HCT116 (cell line): ENCODE data around the gene CELF1. TPM values are rescaled to one million over a fixed set of nuclear protein-coding genes. Genes with fewer than 3 reads are reported as not detected.

Experiments used
- ATAC-seq: fragments of 200-7000 bp; cut with Tn5 transposase; 2 replicates; pipeline ENCODE4 v1.9.1; 2020; ENCODE audit warnings: mild to moderate bottlenecking, moderate library complexity
- BruUV-seq: library from RNA; stranded (reverse); fragments of 400-500 nt; replicated peaks from 2 replicates; lab custom pipeline; 2021; lab: Mats Ljungman, UMichigan
- CTCF ChIA-PET: fragments of 300-600 bp; sonication (Branson Sonifier 250); formaldehyde crosslinking; loops from one replicate; lab custom pipeline; 2021; ENCODE audit warnings: antibody characterized with exemption; lab: Charles Lee
- POLR2A ChIA-PET: fragments of 300-600, 350-600 bp; sonication (Branson Sonifier 250); formaldehyde crosslinking; loops from one replicate; lab custom pipeline; 2021; ENCODE audit warnings: antibody characterized with exemption; lab: Charles Lee
- RAD21 ChIA-PET, 2 experiments: fragments of 300-600 bp; sonication (Branson Sonifier 250); formaldehyde crosslinking; loops; one replicate each; lab custom pipeline; 2023; ENCODE audit warnings: low total read pairs in 2 of 2; ENCODE audit not compliant: uncharacterized antibody in 2 of 2, unreplicated experiment in 2 of 2, low non-redundant PET in 1 of 2; lab: Charles Lee
- DNase-seq: peaks from one replicate; pipeline ENCODE4 v3.0.0-alpha.2; 2010; ENCODE audit warnings: low read depth, low spot score
- H2AFZ ChIP-seq: fragments of 200-600 bp; shearing (Covaris generic), sonication (generic); 2 replicates; pipeline ENCODE4 v1.6.1; 2017; ENCODE audit warnings: low read depth, mixed run types, mixed read lengths, antibody characterized with exemption, low read length; ENCODE audit not compliant: poor library complexity, severe bottlenecking
- H3K27ac ChIP-seq: 2 replicates; pipeline ENCODE4 v1.5.1; 2012; ENCODE audit warnings: low read depth, low read length
- H3K27me3 ChIP-seq: fragments of 200-600 bp; sonication (generic); 2 replicates; pipeline ENCODE4 v1.6.1; 2016; ENCODE audit warnings: mixed run types, low read length, mixed read lengths; ENCODE audit not compliant: insufficient read depth
- H3K36me3 ChIP-seq, 2 experiments: fragments of 200-500 bp in 1 of 2; fragments of 200-600 bp in 1 of 2; sonication (Bioruptor generic) in 1 of 2; sonication (generic) in 1 of 2; 2 replicates each; pipeline versions ENCODE4 v1.5.1 to v1.6.1; 2014 to 2016; ENCODE audit warnings: low read length in 2 of 2, inconsistent platforms in 1 of 2, mixed read lengths in 1 of 2, mixed run types in 1 of 2; ENCODE audit not compliant: insufficient read depth in 2 of 2, control insufficient read depth in 1 of 2
- H3K4me1 ChIP-seq, 2 experiments: fragments of 200-600 bp in 1 of 2; sonication (generic) in 1 of 2; 2 replicates each; pipeline versions ENCODE4 v1.5.1 to v1.6.1; 2012 to 2017; ENCODE audit warnings: low read length in 2 of 2, inconsistent platforms in 1 of 2, mild to moderate bottlenecking in 1 of 2, mixed read lengths in 1 of 2, mixed run types in 1 of 2, moderate library complexity in 1 of 2; ENCODE audit not compliant: insufficient read depth in 2 of 2, control insufficient read depth in 1 of 2
- H3K4me2 ChIP-seq: fragments of 200-600 bp; sonication (generic); 2 replicates; pipeline ENCODE4 v1.6.1; 2017; ENCODE audit warnings: mixed run types, low read length, mixed read lengths
- H3K4me3 ChIP-seq, 2 experiments: fragments of 200-600 bp in 1 of 2; sonication (generic) in 1 of 2; replicated peaks in 1 of 2; 2 replicates each; pipeline ENCODE4 v1.5.1; 2011 to 2016; ENCODE audit warnings: low read length in 2 of 2, control low read depth in 1 of 2, low read depth in 1 of 2, mild to moderate bottlenecking in 1 of 2, mixed read lengths in 1 of 2, mixed run types in 1 of 2
- H3K79me2 ChIP-seq: fragments of 200-600 bp; sonication (generic); 2 replicates; pipeline ENCODE4 v1.6.1; 2017; ENCODE audit warnings: mild to moderate bottlenecking, mixed run types, low read length, moderate library complexity, mixed read lengths; ENCODE audit not compliant: insufficient read depth
- H3K9ac ChIP-seq: fragments of 200-600 bp; sonication (generic); 2 replicates; pipeline ENCODE4 v1.6.1; 2016; ENCODE audit warnings: low read length, mixed read lengths
- H3K9me2 ChIP-seq: fragments of 200-600 bp; sonication (generic), shearing (Covaris generic); 2 replicates; pipeline ENCODE4 v1.6.1; 2017; ENCODE audit warnings: mixed run types, mild to moderate bottlenecking, moderate library complexity; ENCODE audit not compliant: insufficient read depth
- H3K9me3 ChIP-seq, 2 experiments: fragments of 200-500 bp in 1 of 2; fragments of 200-600 bp in 1 of 2; sonication (Bioruptor generic) in 1 of 2; sonication (generic) in 1 of 2; 2 replicates each; pipeline ENCODE4 v1.6.1; 2014 to 2017; ENCODE audit warnings: low read length in 2 of 2, mixed read lengths in 2 of 2, inconsistent platforms in 1 of 2, low read depth in 1 of 2, mild to moderate bottlenecking in 1 of 2, mixed run types in 1 of 2, moderate library complexity in 1 of 2; ENCODE audit not compliant: control insufficient read depth in 1 of 2, insufficient read depth in 1 of 2
- H4K20me1 ChIP-seq: fragments of 200-600 bp; sonication (generic), shearing (Covaris generic); 2 replicates; pipeline ENCODE4 v1.6.1; 2017; ENCODE audit warnings: mixed run types, mild to moderate bottlenecking, moderate library complexity; ENCODE audit not compliant: insufficient read depth
- ATF3 ChIP-seq: IDR thresholded peaks from 2 replicates; pipeline ENCODE4 v1.6.1; 2012
- CBX3 ChIP-seq: IDR thresholded peaks from 2 replicates; pipeline ENCODE4 v1.6.1; 2012; ENCODE audit warnings: low read depth
- EGR1 ChIP-seq: IDR thresholded peaks from 2 replicates; pipeline ENCODE4 v1.6.1; 2012; ENCODE audit warnings: low read depth
- ELF1 ChIP-seq: IDR thresholded peaks from 2 replicates; pipeline ENCODE4 v1.6.1; 2012; ENCODE audit warnings: low read depth, borderline replicate concordance
- EZH2 ChIP-seq: fragments of 200-600 bp; sonication (generic); IDR thresholded peaks from 2 replicates; pipeline ENCODE4 v1.6.1; 2017; ENCODE audit warnings: antibody characterized with exemption, mixed run types
- EZH2phosphoT487 ChIP-seq: fragments of 200-600 bp; IDR thresholded peaks from 2 replicates; pipeline ENCODE4 v1.6.1; 2018; ENCODE audit warnings: antibody characterized with exemption, borderline replicate concordance
- FOSL1 ChIP-seq: IDR thresholded peaks from 2 replicates; pipeline ENCODE4 v1.6.1; 2012; ENCODE audit warnings: low read depth
- JUND ChIP-seq: IDR thresholded peaks from 2 replicates; pipeline ENCODE4 v1.6.1; 2012
- MAX ChIP-seq: IDR thresholded peaks from 2 replicates; pipeline ENCODE4 v1.6.1; 2012
- POLR2A ChIP-seq: IDR thresholded peaks from 2 replicates; pipeline ENCODE4 v1.7.0; 2011; ENCODE audit warnings: borderline replicate concordance; ENCODE audit not compliant: insufficient read depth, insufficient read length; ENCODE audit errors: extremely low read depth
- POLR2AphosphoS5 ChIP-seq: IDR thresholded peaks from 2 replicates; pipeline ENCODE4 v1.6.1; 2011; ENCODE audit warnings: mild to moderate bottlenecking, low read depth, low read length, moderate library complexity
- RAD21 ChIP-seq: IDR thresholded peaks from 2 replicates; pipeline ENCODE4 v1.6.1; 2012; ENCODE audit warnings: low read depth, mild to moderate bottlenecking
- REST ChIP-seq: IDR thresholded peaks from 2 replicates; pipeline ENCODE4 v1.6.1; 2012; ENCODE audit warnings: low read depth
- SP1 ChIP-seq: IDR thresholded peaks from 2 replicates; pipeline ENCODE4 v1.6.1; 2012; ENCODE audit warnings: low read depth
- SRF ChIP-seq: IDR thresholded peaks from 2 replicates; pipeline ENCODE4 v1.6.1; 2012; ENCODE audit warnings: low read depth
- TCF7L2 ChIP-seq: IDR thresholded peaks from 2 replicates; pipeline ENCODE4 v1.7.0; 2011; ENCODE audit warnings: borderline replicate concordance, inconsistent platforms; ENCODE audit not compliant: insufficient read depth, insufficient read length; ENCODE audit errors: extremely low read depth
- ZBTB33 ChIP-seq: IDR thresholded peaks from 2 replicates; pipeline ENCODE4 v1.6.1; 2011; ENCODE audit warnings: mild to moderate bottlenecking, low read length, moderate library complexity; ENCODE audit not compliant: insufficient replicate concordance; ENCODE audit errors: extremely low read depth
- ZFX ChIP-seq: fragments of 450-650 bp; IDR thresholded peaks from 2 replicates; pipeline ENCODE4 v1.6.1; 2017
- ZNF274 ChIP-seq: fragments of 200-500 bp; sonication (Bioruptor generic); IDR thresholded peaks from 2 replicates; pipeline ENCODE4 v1.6.1; 2014; ENCODE audit warnings: mild to moderate bottlenecking, low read depth, low read length, inconsistent platforms
- intact Hi-C: fragments of 100-400 bp; cut with micrococcal nuclease; formaldehyde crosslinking; loops from 2 replicates; pipeline ENCODE4 v1.10.0; 2022
- total RNA-seq: library from RNA; stranded (reverse); gene quantifications from one replicate; pipeline ENCODE4 v1.2.1, GENCODE V29; 2021; ENCODE audit not compliant: unreplicated experiment

The CELF1 gene
- total RNA-seq, 1 experiment from 2014 or later: 133 TPM

GRCh38 chr11:47509077-47509536 lies 43.8 kb downstream of the CELF1 start:
- no peaks in the 10 kb centered on the region for H3K9me3 ChIP-seq
- no peaks in the 10 kb centered on the region for H3K9me2 ChIP-seq
- H3K36me3 ChIP-seq: no peaks in the 10 kb centered on the region
- H4K20me1 ChIP-seq: peaks cover 20% of the 10 kb centered on the region
- H2AFZ ChIP-seq: no peak overlapping the region
- H3K4me3 ChIP-seq: no peak overlapping the region
- no peaks in the 10 kb centered on the region for H3K27me3 ChIP-seq
- peaks cover 36 to 50% of the 10 kb centered on the region in 2 experiments for H3K4me1 ChIP-seq
- H3K4me2 ChIP-seq: no peak overlapping the region
- intact Hi-C loops: no loop called here
- ChIA-PET CTCF (no interaction called here), POLR2A (no interaction called here), RAD21 (no interaction called here)
- H3K79me2 ChIP-seq: peaks cover 98% of the 10 kb centered on the region
- DNase-seq (no peak), ATAC-seq (no peak)
- H3K27ac ChIP-seq: no peak overlapping the region; the same call in 1 of the 2 replicates
- TF ChIP-seq CBX3 (no peak), EZH2 (no peak), TCF7L2 (no peak), POLR2AphosphoS5 (no peak), ELF1 (no peak), EZH2phosphoT487 (no peak), SRF (no peak), MAX (no peak), ZFX (no peak), POLR2A (no peak), SP1 (no peak), ZBTB33 (no peak), ATF3 (no peak), RAD21 (no peak), EGR1 (no peak), JUND (no peak), FOSL1 (no peak), REST (no peak), ZNF274 (no peak)
- no TSS peak for BruUV-seq
- no peak overlapping the region for H3K9ac ChIP-seq
